ENCODE data around the gene EXOC6B.

The EXOC6B gene

GRCh38 chr2:72276876-72277275 lies 549.0 kb downstream of the EXOC6B start:
- no peaks in the 10 kb centered on the region for H3K27me3 Mint-ChIP-seq
- no peak overlapping the region for H3K27ac Mint-ChIP-seq
- no peaks in the 10 kb centered on the region for H3K36me3 Mint-ChIP-seq (ENCODE audit: low read depth)
- H3K4me3 Mint-ChIP-seq, result no peak overlapping the region
- H3K9me3 Mint-ChIP-seq, result no peaks in the 10 kb centered on the region
- H3K4me1 Mint-ChIP-seq (ENCODE audit: low read depth), result no peaks in the 10 kb centered on the region

GRCh38 chr2:72276356-72276755 lies 549.5 kb downstream of the EXOC6B start:
- Mint-ChIP-seq H3K4me3 (no peak overlapping the region), H3K27ac (no peak overlapping the region), H3K36me3 (ENCODE audit: low read depth) (no peaks in the 10 kb centered on the region), H3K27me3 (no peaks in the 10 kb centered on the region), H3K4me1 (ENCODE audit: low read depth) (no peaks in the 10 kb centered on the region), H3K9me3 (no peaks in the 10 kb centered on the region)

- Mint-ChIP-seq H3K27me3 (no peaks in the 10 kb centered on the region), H3K36me3 (ENCODE audit: low read depth) (no peaks in the 10 kb centered on the region), H3K4me3 (no peak overlapping the region), H3K4me1 (ENCODE audit: low read depth) (no peaks in the 10 kb centered on the region), H3K27ac (no peak overlapping the region), H3K9me3 (no peaks in the 10 kb centered on the region)
These were observed 550.7 kb downstream of the EXOC6B start for GRCh38 chr2:72275084-72275483.

- H3K4me1 Mint-ChIP-seq (ENCODE audit: low read depth), result no peaks in the 10 kb centered on the region
These were observed 551.4 kb downstream of the EXOC6B start for GRCh38 chr2:72274380-72274797.

GRCh38 chr2:72273384-72273783 lies 552.4 kb downstream of the EXOC6B start:
- no peaks in the 10 kb centered on the region for H3K9me3 Mint-ChIP-seq
- no peaks in the 10 kb centered on the region for H3K36me3 Mint-ChIP-seq (ENCODE audit: low read depth)
- no peak overlapping the region for H3K27ac Mint-ChIP-seq
- H3K4me3 Mint-ChIP-seq, result no peak overlapping the region
- H3K27me3 Mint-ChIP-seq, result no peaks in the 10 kb centered on the region
- H3K4me1 Mint-ChIP-seq (ENCODE audit: low read depth), result no peaks in the 10 kb centered on the region

More at GRCh38 chr2:72274380-72274797, 551.4 kb downstream of the EXOC6B start:
- no peak overlapping the region for H3K27ac Mint-ChIP-seq
- H3K27me3 Mint-ChIP-seq, result no peaks in the 10 kb centered on the region
- H3K9me3 Mint-ChIP-seq, result no peaks in the 10 kb centered on the region
- H3K4me3 Mint-ChIP-seq, result no peak overlapping the region
- H3K36me3 Mint-ChIP-seq (ENCODE audit: low read depth), result no peaks in the 10 kb centered on the region

GRCh38 chr2:72271766-72272641 lies 553.8 kb downstream of the EXOC6B start:
- Mint-ChIP-seq H3K36me3 (ENCODE audit: low read depth) (no peaks in the 10 kb centered on the region), H3K4me3 (no peak overlapping the region), H3K9me3 (no peaks in the 10 kb centered on the region), H3K4me1 (ENCODE audit: low read depth) (no peaks in the 10 kb centered on the region), H3K27ac (no peak overlapping the region), H3K27me3 (no peaks in the 10 kb centered on the region)

- Mint-ChIP-seq H3K27me3 (no peaks in the 10 kb centered on the region), H3K36me3 (ENCODE audit: low read depth) (no peaks in the 10 kb centered on the region), H3K4me1 (ENCODE audit: low read depth) (no peaks in the 10 kb centered on the region), H3K9me3 (no peaks in the 10 kb centered on the region), H3K27ac (no peak overlapping the region), H3K4me3 (no peak overlapping the region)
These were observed 554.6 kb downstream of the EXOC6B start for GRCh38 chr2:72271276-72271614.

GRCh38 chr2:72270556-72271275 lies 555.1 kb downstream of the EXOC6B start:
- no peak overlapping the region for H3K4me3 Mint-ChIP-seq
- H3K36me3 Mint-ChIP-seq (ENCODE audit: low read depth), result no peaks in the 10 kb centered on the region
- H3K4me1 Mint-ChIP-seq (ENCODE audit: low read depth), result no peaks in the 10 kb centered on the region
- no peaks in the 10 kb centered on the region for H3K9me3 Mint-ChIP-seq
- no peaks in the 10 kb centered on the region for H3K27me3 Mint-ChIP-seq
- H3K27ac Mint-ChIP-seq, result no peak overlapping the region

- H3K27ac Mint-ChIP-seq, result no peak overlapping the region
These were observed 562.1 kb downstream of the EXOC6B start for GRCh38 chr2:72263776-72264060.

GRCh38 chr2:72263043-72263775 lies 562.6 kb downstream of the EXOC6B start:
- Mint-ChIP-seq H3K36me3 (ENCODE audit: low read depth) (no peaks in the 10 kb centered on the region), H3K9me3 (no peaks in the 10 kb centered on the region), H3K4me1 (ENCODE audit: low read depth) (no peaks in the 10 kb centered on the region), H3K27ac (no peak overlapping the region), H3K27me3 (no peaks in the 10 kb centered on the region), H3K4me3 (no peak overlapping the region)

More at GRCh38 chr2:72263776-72264060, 562.1 kb downstream of the EXOC6B start:
- Mint-ChIP-seq H3K4me1 (ENCODE audit: low read depth) (no peaks in the 10 kb centered on the region), H3K9me3 (no peaks in the 10 kb centered on the region), H3K27me3 (no peaks in the 10 kb centered on the region), H3K4me3 (no peak overlapping the region), H3K36me3 (ENCODE audit: low read depth) (no peaks in the 10 kb centered on the region)

- H3K27me3 Mint-ChIP-seq, result no peaks in the 10 kb centered on the region
- no peak overlapping the region for H3K4me3 Mint-ChIP-seq
- no peak overlapping the region for H3K27ac Mint-ChIP-seq
- no peaks in the 10 kb centered on the region for H3K4me1 Mint-ChIP-seq (ENCODE audit: low read depth)
- H3K9me3 Mint-ChIP-seq, result no peaks in the 10 kb centered on the region
- H3K36me3 Mint-ChIP-seq (ENCODE audit: low read depth), result no peaks in the 10 kb centered on the region
These were observed 564.8 kb downstream of the EXOC6B start for GRCh38 chr2:72261076-72261475.

GRCh38 chr2:72255540-72255939 lies 570.3 kb downstream of the EXOC6B start:
- Mint-ChIP-seq H3K27me3 (no peaks in the 10 kb centered on the region), H3K4me3 (no peak overlapping the region), H3K9me3 (peaks cover 4% of the 10 kb centered on the region), H3K4me1 (ENCODE audit: low read depth) (no peaks in the 10 kb centered on the region), H3K36me3 (ENCODE audit: low read depth) (no peaks in the 10 kb centered on the region), H3K27ac (no peak overlapping the region)

- H3K36me3 Mint-ChIP-seq (ENCODE audit: low read depth), result no peaks in the 10 kb centered on the region
- H3K27ac Mint-ChIP-seq, result no peak overlapping the region
- peaks cover 4% of the 10 kb centered on the region for H3K9me3 Mint-ChIP-seq
- no peaks in the 10 kb centered on the region for H3K27me3 Mint-ChIP-seq
- H3K4me1 Mint-ChIP-seq (ENCODE audit: low read depth), result no peaks in the 10 kb centered on the region
- no peak overlapping the region for H3K4me3 Mint-ChIP-seq
These were observed 570.9 kb downstream of the EXOC6B start for GRCh38 chr2:72254831-72255451.

GRCh38 chr2:72238311-72238710 lies 587.5 kb downstream of the EXOC6B start:
- Mint-ChIP-seq H3K27me3 (no peaks in the 10 kb centered on the region), H3K9me3 (no peaks in the 10 kb centered on the region), H3K4me3 (no peak overlapping the region), H3K27ac (no peak overlapping the region), H3K36me3 (ENCODE audit: low read depth) (no peaks in the 10 kb centered on the region), H3K4me1 (ENCODE audit: low read depth) (peaks cover 15% of the 10 kb centered on the region)

- H3K4me3 Mint-ChIP-seq, result no peak overlapping the region
- H3K4me1 Mint-ChIP-seq (ENCODE audit: low read depth), result peaks cover 15% of the 10 kb centered on the region
- H3K36me3 Mint-ChIP-seq (ENCODE audit: low read depth), result no peaks in the 10 kb centered on the region
- H3K27ac Mint-ChIP-seq, result no peak overlapping the region
- no peaks in the 10 kb centered on the region for H3K27me3 Mint-ChIP-seq
- no peaks in the 10 kb centered on the region for H3K9me3 Mint-ChIP-seq
These were observed 588.3 kb downstream of the EXOC6B start for GRCh38 chr2:72237549-72237948.
